Measurements from ENCODE around the gene ELOVL6. TPM values are rescaled to one million over a fixed set of nuclear protein-coding genes. Genes with fewer than 3 reads are reported as not detected.

Gene ELOVL6
- total and polyA plus RNA-seq, 11 donors = 0.50 to 22.4 (median 2.9) TPM

- intact Hi-C loops (cut with DNase I) = no loop called here
- DNase-seq (no peak), ATAC-seq (no peak)
- no peaks in the 10 kb centered on the region for H3K36me3 ChIP-seq
- H3K4me1 ChIP-seq = peaks cover 0 to 2% (median 0%) of the 10 kb centered on the region in 12 donors
- no peaks in the 10 kb centered on the region for H3K9me3 ChIP-seq
- TF ChIP-seq CTCF (IDR thresholded peaks at IDR 0.05) (no peak), POLR2A (IDR thresholded peaks at IDR 0.05) (no peak)
- H3K4me3 ChIP-seq = no peak overlapping the region
- H3K27me3 ChIP-seq = no peaks in the 10 kb centered on the region
- H3K27ac ChIP-seq = no peak overlapping the region
These were observed 73.7 kb downstream of the ELOVL6 start for GRCh38 chr4:110124711-110125110.

- no peak for DNase-seq
- Histone ChIP-seq H3K36me3 (no peaks in the 10 kb centered on the region), H3K4me3 (no peak overlapping the region), H3K9me3 (no peaks in the 10 kb centered on the region), H3K4me1 (peaks cover 0 to 8% (median 0%) of the 10 kb centered on the region in 12 donors), H3K27me3 (no peaks in the 10 kb centered on the region), H3K27ac (no peak overlapping the region)
- intact Hi-C loops (cut with DNase I) = no loop called here
- TF ChIP-seq CTCF (IDR thresholded peaks at IDR 0.05) (no peak), POLR2A (IDR thresholded peaks at IDR 0.05) (no peak)
- no peak for ATAC-seq
These were observed 76.2 kb downstream of the ELOVL6 start for GRCh38 chr4:110122201-110122600.

DNA sequence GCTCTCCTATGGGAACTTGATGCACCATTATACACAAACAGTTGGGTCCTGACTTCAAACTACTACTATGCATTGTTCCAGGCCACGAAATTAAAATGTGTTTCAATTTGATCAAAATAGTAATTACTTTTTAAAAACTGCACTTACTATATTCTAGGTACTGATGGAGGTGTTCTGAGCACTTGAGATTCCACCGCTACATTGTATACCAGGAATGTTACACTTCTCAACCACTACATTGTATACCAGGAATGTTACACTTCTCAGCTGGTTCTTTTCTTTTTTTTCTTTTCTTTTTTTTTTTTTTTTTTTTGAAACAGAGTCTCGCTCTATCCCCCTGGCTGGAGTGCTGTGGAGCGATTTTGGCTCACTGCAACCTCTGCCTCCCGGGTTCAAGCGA lies 77.9 kb downstream of the ELOVL6 start:
- Histone ChIP-seq H3K27ac (no peak overlapping the region), H3K4me3 (no peak overlapping the region), H3K4me1 (peaks cover 0 to 8% (median 0%) of the 10 kb centered on the region in 12 donors), H3K27me3 (no peaks in the 10 kb centered on the region), H3K36me3 (no peaks in the 10 kb centered on the region), H3K9me3 (no peaks in the 10 kb centered on the region)
- intact Hi-C loops (cut with DNase I) = no loop called here
- no peak for TF ChIP-seq POLR2A (IDR thresholded peaks at IDR 0.05)
- TF ChIP-seq CTCF (IDR thresholded peaks at IDR 0.05) = no peak
- DNase-seq (no peak), ATAC-seq (no peak)
- WGBS, 4 donors = 94 to 96% (median 95%) methylated on average over 6 of the region's 6 CpGs

DNA sequence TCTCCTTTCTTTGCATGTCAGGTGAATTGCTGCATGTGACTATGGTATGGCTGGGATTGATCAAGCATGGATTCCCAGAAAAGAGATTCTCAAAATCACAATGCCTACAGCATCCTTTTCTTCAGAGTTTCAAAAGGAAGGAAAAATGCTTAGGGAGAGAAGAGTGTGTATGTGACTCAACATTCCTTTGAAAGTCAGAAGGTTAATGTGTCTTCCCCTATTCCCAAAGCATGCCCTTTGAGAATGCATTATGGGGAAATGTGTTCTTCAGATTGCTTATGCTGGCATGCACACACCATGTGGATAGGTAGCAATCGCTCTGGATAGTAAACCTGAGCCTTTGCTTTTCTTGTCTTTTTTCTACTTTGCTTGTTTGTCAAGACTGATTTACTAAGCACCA lies 78.5 kb downstream of the ELOVL6 start:
- 85 to 90% (median 88%) methylated on average over 1 of the region's 1 CpG for WGBS, 4 donors

More for the DNA sequence above, 78.5 kb downstream of the ELOVL6 start:
- no peaks in the 10 kb centered on the region for H3K27me3 ChIP-seq
- H3K4me3 ChIP-seq = no peak overlapping the region
- H3K27ac ChIP-seq = no peak overlapping the region
- no peaks in the 10 kb centered on the region for H3K36me3 ChIP-seq
- no peak for TF ChIP-seq POLR2A (IDR thresholded peaks at IDR 0.05)
- TF ChIP-seq CTCF (IDR thresholded peaks at IDR 0.05) = no peak
- DNase-seq (no peak), ATAC-seq (no peak)
- intact Hi-C loops (cut with DNase I) = no loop called here
- H3K4me1 ChIP-seq = peaks cover 0 to 8% (median 0%) of the 10 kb centered on the region in 12 donors
- H3K9me3 ChIP-seq = no peaks in the 10 kb centered on the region
